Right cardiac atrium (tissue), 5 donors: ENCODE results near the gene CCDC88C. TPM values are rescaled to one million over a fixed set of nuclear protein-coding genes. Genes with fewer than 3 reads are reported as not detected.
"Not testable (repeated sequence)": the region's sequence is repeated elsewhere in the genome, so short reads cannot be mapped to it uniquely, and the experiment has no call there.

Source experiments
- ATAC-seq, 2 donors: fragments of 200-7000 bp; cut with Tn5 transposase; one replicate each; pipeline versions ENCODE4 v1.8.0 to v1.9.1; 2020; ENCODE audit warnings: moderate library complexity in 2 of 2, mild to moderate bottlenecking in 1 of 2
- DNase-seq, 3 donors: peaks; one replicate each; pipeline ENCODE4 v3.0.0-alpha.2; 2020
- H3K27ac ChIP-seq: one replicate; pipeline ENCODE4 v1.5.1; 2013; ENCODE audit warnings: mild to moderate bottlenecking, low read length, control low read depth, moderate library complexity
- H3K27me3 ChIP-seq: one replicate; pipeline ENCODE4 v1.6.1; 2013; ENCODE audit not compliant: control insufficient read depth, insufficient read depth
- H3K4me1 ChIP-seq: one replicate; pipeline ENCODE4 v1.6.1; 2013; ENCODE audit warnings: low read length; ENCODE audit not compliant: control insufficient read depth, insufficient read depth
- H3K4me3 ChIP-seq: one replicate; pipeline ENCODE4 v1.5.1; 2013; ENCODE audit warnings: low read length, control low read depth
- H3K9me3 ChIP-seq: one replicate; pipeline ENCODE4 v1.6.1; 2013; ENCODE audit warnings: low read length; ENCODE audit not compliant: control insufficient read depth
- WGBS: extraction: QIAGEN DNeasy Blood & Tissue Kit; methylation state at CpG from one replicate; pipeline ENCODE4 v1.1.7; 2013; 5-methylcytosine and 5-hydroxymethylcytosine counted together
- intact Hi-C, 4 donors: fragments of 100-400 bp; cut with DNase I; formaldehyde crosslinking; loops; one replicate each; pipeline versions ENCODE4 v1.11.0 to v1.14.0; 2022 to 2023
- polyA plus RNA-seq: library from polyadenylated mRNA; stranded (reverse); fragments of 200-250 nt; gene quantifications from one replicate; pipeline ENCODE4 v1.2.3, GENCODE V29; 2013
- total RNA-seq, 4 donors: library from RNA; stranded (reverse); fragmentation: NEBNext Ultra II Directional; extraction: Animal tissue kit (Norgen Biotek cat#: 25700); gene quantifications; one replicate each; pipeline ENCODE4 v1.2.1, GENCODE V29; 2021
- donor health status: healthy with polysubstance abuse.
- donor health status: DM: no; HTN: yes; CAD: no.
- donor health status: DM: no; HTN: no; CAD: no.
- donor health status: DM: no; HTN: yes; CAD: no; lungs with severe emphysema.
- donor health status: DM: yes; HTN: yes; CAD: no.

Gene CCDC88C
- total and polyA plus RNA-seq, 5 donors, result 2.5 to 5.4 (median 4.3) TPM

DNA sequence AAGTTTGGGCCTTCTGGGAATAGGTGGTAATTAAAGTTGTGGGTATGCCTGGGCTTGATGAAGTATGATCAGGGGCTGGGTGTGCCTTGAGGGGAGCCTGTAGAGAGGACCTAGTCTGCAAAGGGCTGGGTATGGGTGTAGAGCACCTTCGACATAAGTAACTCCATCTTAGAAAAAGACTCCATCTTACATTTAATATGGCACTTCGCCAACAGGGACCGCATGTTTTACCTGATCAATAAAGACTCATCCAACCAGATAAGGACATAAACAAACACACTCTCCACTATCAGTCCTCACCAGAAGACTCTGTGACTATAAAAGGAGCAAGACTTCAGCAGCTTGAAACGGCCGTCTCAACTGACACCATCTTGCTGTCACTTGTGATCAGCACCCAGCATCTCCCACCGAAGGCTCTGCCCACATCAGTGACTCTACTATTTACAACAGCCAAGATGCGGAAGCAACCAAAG lies 149.6 kb downstream of the CCDC88C start:
- WGBS, result 92% methylated on average over 7 of the region's 7 CpGs
- intact Hi-C loops, result no loop called here
- ATAC-seq, result no peak
- Histone ChIP-seq H3K9me3 (no peaks in the 10 kb centered on the region), H3K27me3 (no peaks in the 10 kb centered on the region), H3K4me1 (no peaks in the 10 kb centered on the region), H3K4me3 (no peak overlapping the region), H3K27ac (no peak overlapping the region)
- DNase-seq, result no peak

GRCh38 chr14:91266276-91266675 lies 151.3 kb downstream of the CCDC88C start:
- H3K4me3 ChIP-seq, H3K9me3 ChIP-seq, intact Hi-C loops, H3K27me3 ChIP-seq, DNase-seq, H3K27ac ChIP-seq, ATAC-seq, H3K4me1 ChIP-seq: not testable (repeated sequence)
- WGBS, result 95% methylated on average over 15 of the region's 15 CpGs

GRCh38 chr14:91265404-91265803 lies 152.2 kb downstream of the CCDC88C start:
- Histone ChIP-seq H3K9me3 (no peaks in the 10 kb centered on the region), H3K27ac (no peak overlapping the region), H3K4me3 (no peak overlapping the region), H3K27me3 (no peaks in the 10 kb centered on the region), H3K4me1 (no peaks in the 10 kb centered on the region)
- intact Hi-C loops, result no loop called here
- ATAC-seq (no peak), DNase-seq (no peak)
- 91% methylated on average over 7 of the region's 7 CpGs for WGBS

- peak overlapping the region; percentile 55 for H3K4me3 ChIP-seq
- H3K27ac ChIP-seq, result no peak overlapping the region
- ATAC-seq, result peak; percentile 47 to 65
- H3K4me1 ChIP-seq, result no peaks in the 10 kb centered on the region
- H3K27me3 ChIP-seq, result no peaks in the 10 kb centered on the region
- DNase-seq, result peak in 2 of 3 donors; percentile 70 to 73
- H3K9me3 ChIP-seq, result no peaks in the 10 kb centered on the region
- intact Hi-C loops, result no loop called here
- 10% methylated on average over 69 of the region's 69 CpGs for WGBS
Measured at GRCh38 chr14:91264151-91265150, 153.2 kb downstream of the CCDC88C start.

GRCh38 chr14:91263329-91263728 lies 154.3 kb downstream of the CCDC88C start:
- H3K9me3 ChIP-seq, result no peaks in the 10 kb centered on the region
- DNase-seq (no peak), ATAC-seq (no peak)
- 97% methylated on average over 2 of the region's 2 CpGs for WGBS
- no peaks in the 10 kb centered on the region for H3K27me3 ChIP-seq
- intact Hi-C loops, result no loop called here
- no peaks in the 10 kb centered on the region for H3K4me1 ChIP-seq
- no peak overlapping the region for H3K27ac ChIP-seq
- H3K4me3 ChIP-seq, result no peak overlapping the region

DNA sequence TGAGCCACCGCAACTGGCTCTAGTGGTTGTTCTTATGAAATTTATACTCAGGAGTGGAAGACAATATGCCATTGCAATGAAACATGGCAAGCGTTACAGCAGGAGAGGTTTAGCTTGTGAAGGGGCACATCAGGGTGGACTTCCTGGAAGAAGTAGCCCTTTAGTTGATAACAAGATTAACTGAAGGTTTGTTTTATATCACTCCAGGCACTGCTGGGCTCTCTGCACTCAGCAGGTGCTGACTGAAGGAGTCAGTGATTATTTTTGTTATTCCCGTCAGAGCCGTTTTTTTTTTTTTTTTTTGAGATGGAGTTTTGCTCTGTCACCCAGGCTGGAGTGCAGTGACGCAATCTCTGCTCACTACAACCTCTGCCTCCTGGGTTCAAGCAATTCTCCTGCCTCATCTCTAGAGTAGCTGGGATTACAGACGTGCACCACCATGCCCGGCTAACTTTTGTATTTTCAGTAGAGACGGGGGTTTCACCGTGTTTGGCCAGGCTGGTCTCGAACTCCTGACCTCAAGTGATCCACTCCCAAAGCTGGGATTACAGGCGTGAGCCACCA lies 155.6 kb downstream of the CCDC88C start:
- Histone ChIP-seq H3K4me3 (no peak overlapping the region), H3K9me3 (no peaks in the 10 kb centered on the region), H3K27ac (no peak overlapping the region), H3K4me1 (no peaks in the 10 kb centered on the region), H3K27me3 (no peaks in the 10 kb centered on the region)
- intact Hi-C loops, result no loop called here
- ATAC-seq (no peak), DNase-seq (no peak)
- WGBS, result 86% methylated on average over 11 of the region's 11 CpGs

- Histone ChIP-seq H3K9me3 (no peaks in the 10 kb centered on the region), H3K27ac (no peak overlapping the region), H3K4me3 (no peak overlapping the region), H3K27me3 (no peaks in the 10 kb centered on the region), H3K4me1 (no peaks in the 10 kb centered on the region)
- ATAC-seq (no peak), DNase-seq (no peak)
- WGBS, result 92% methylated on average over 5 of the region's 5 CpGs
- intact Hi-C loops, result no loop called here
Measured at GRCh38 chr14:91261115-91261514, 156.5 kb downstream of the CCDC88C start.

DNA sequence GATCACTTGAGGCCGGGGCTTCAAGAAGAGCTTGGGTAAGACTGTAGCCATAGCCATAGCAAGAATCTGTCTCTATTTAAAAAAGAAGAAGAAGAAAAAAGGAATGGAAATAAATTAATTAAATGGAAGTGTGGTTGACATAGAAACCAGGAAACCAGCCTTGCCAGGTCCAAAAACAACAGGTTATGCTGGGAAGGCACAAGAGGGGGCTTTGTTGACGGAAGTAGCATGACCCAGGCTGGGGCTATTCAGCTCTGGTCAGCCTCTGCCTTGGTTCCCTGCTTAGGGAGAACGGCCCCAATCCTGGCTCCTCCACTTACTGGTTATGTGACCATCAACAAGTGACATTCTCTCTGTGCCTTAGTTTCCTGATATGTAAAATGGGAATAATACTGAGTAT lies 158.7 kb downstream of the CCDC88C start:
- WGBS, result 89% methylated on average over 3 of the region's 3 CpGs
- intact Hi-C loops, result no loop called here

DNA sequence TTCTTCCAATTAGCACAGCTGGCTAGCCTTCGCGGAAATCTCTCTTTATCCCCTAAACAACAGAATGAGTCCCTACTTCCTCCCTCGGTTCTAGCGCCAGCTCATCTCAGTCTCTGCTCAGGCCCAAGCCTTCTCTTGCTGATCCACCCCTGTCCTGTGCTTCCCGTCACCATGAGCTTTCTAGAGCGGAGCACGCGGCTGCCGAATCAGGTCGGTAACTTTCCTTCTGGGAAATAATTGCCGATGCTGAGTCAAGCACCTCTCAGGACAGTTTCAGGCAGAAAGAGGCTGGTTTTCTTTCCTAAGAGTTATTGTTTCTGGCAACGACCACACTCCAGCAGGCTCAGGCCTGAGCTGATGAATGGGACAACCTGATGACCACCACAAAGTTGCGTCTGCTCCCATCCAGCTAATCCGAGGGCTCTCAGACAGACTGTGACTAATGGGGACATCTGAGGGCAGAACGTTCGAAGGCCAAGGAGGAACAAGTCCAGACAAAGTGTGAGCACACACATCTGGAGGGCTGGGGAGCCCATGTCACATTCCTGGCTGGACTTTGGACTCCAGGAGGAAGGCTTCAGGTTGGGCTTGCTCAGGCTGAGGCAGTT lies 159.5 kb downstream of the CCDC88C start:
- no peak overlapping the region for H3K4me3 ChIP-seq
- DNase-seq, result peak in 2 of 3 donors; percentile 55 to 58
- intact Hi-C loops, result no loop called here
- 49% methylated on average over 16 of the region's 16 CpGs for WGBS
- peak; percentile 30 to 79 for ATAC-seq
- no peak overlapping the region for H3K27ac ChIP-seq
- no peaks in the 10 kb centered on the region for H3K9me3 ChIP-seq
- H3K4me1 ChIP-seq, result no peaks in the 10 kb centered on the region
- H3K27me3 ChIP-seq, result no peaks in the 10 kb centered on the region

More for the DNA sequence above, 158.7 kb downstream of the CCDC88C start:
- DNase-seq (no peak), ATAC-seq (no peak)
- Histone ChIP-seq H3K9me3 (no peaks in the 10 kb centered on the region), H3K27ac (no peak overlapping the region), H3K4me3 (no peak overlapping the region), H3K27me3 (no peaks in the 10 kb centered on the region), H3K4me1 (no peaks in the 10 kb centered on the region)

GRCh38 chr14:91257328-91258010 lies 160.2 kb downstream of the CCDC88C start:
- peaks cover 3% of the 10 kb centered on the region for H3K4me1 ChIP-seq
- H3K27ac ChIP-seq, result no peak overlapping the region
- DNase-seq (peak in 1 of 3 donors; percentile 15), ATAC-seq (no peak)
- WGBS, result 32% methylated on average over 8 of the region's 8 CpGs
- no peaks in the 10 kb centered on the region for H3K27me3 ChIP-seq
- intact Hi-C loops, result no loop called here
- H3K9me3 ChIP-seq, result no peaks in the 10 kb centered on the region
- no peak overlapping the region for H3K4me3 ChIP-seq
